ENCODE data around the gene GAL3ST3.

- no peak for TF ChIP-seq EP300 (IDR thresholded peaks at IDR 0.05)
- TF ChIP-seq POLR2A (IDR thresholded peaks at IDR 0.05), result no peak
These were observed 31.3 kb upstream of the GAL3ST3 start for GRCh38 chr11:66080055-66080817.
